Smooth muscle cell (in vitro differentiated cells): Measurements from ENCODE around the gene THAP9. TPM values are rescaled to one million over a fixed set of nuclear protein-coding genes. Genes with fewer than 3 reads are reported as not detected.

Source experiments
- DNase-seq: peaks from one replicate; lab custom pipeline; 2025; ENCODE audit not compliant: unreplicated experiment; lab: John Stamatoyannopoulos, UW
- H2AFZ ChIP-seq: fragments of 200-600 bp; sonication (generic); 2 replicates; pipeline ENCODE4 v1.6.0; 2016; ENCODE audit warnings: antibody characterized with exemption, low read depth, mild to moderate bottlenecking
- H3F3A ChIP-seq: fragments of 200-600 bp; sonication (generic); 2 replicates; pipeline ENCODE4 v1.6.0; 2017; ENCODE audit warnings: antibody characterized with exemption, low read depth
- H3K27ac ChIP-seq: fragments of 200-600 bp; sonication (generic); 2 replicates; pipeline ENCODE4 v1.5.1; 2016; ENCODE audit warnings: low read depth, mild to moderate bottlenecking
- H3K27me3 ChIP-seq: fragments of 200-600 bp; sonication (generic); 2 replicates; pipeline ENCODE4 v1.6.1; 2016; ENCODE audit warnings: low read depth, mild to moderate bottlenecking
- H3K36me3 ChIP-seq: fragments of 200-600 bp; sonication (generic); 2 replicates; pipeline ENCODE4 v1.5.1; 2016; ENCODE audit warnings: low read depth
- H3K4me1 ChIP-seq: fragments of 200-600 bp; sonication (generic); 2 replicates; pipeline ENCODE4 v1.5.1; 2016; ENCODE audit warnings: low read depth
- H3K4me2 ChIP-seq: fragments of 200-600 bp; sonication (generic); 2 replicates; pipeline ENCODE4 v1.6.0; 2016; ENCODE audit warnings: mild to moderate bottlenecking
- H3K4me3 ChIP-seq: fragments of 200-600 bp; sonication (generic); 2 replicates; pipeline ENCODE4 v1.5.1; 2016; ENCODE audit warnings: mild to moderate bottlenecking
- H3K79me2 ChIP-seq: fragments of 200-600 bp; sonication (generic); 2 replicates; pipeline ENCODE4 v1.6.0; 2016; ENCODE audit warnings: low read depth, mild to moderate bottlenecking
- H3K9ac ChIP-seq: fragments of 200-600 bp; sonication (generic); 2 replicates; pipeline ENCODE4 v1.6.0; 2016; ENCODE audit warnings: low read depth
- H3K9me3 ChIP-seq: fragments of 200-600 bp; sonication (generic); replicated peaks from 2 replicates; pipeline ENCODE4 v1.5.1; 2016; ENCODE audit warnings: low read depth
- H4K20me1 ChIP-seq: fragments of 200-600 bp; sonication (generic); 2 replicates; pipeline ENCODE4 v1.6.0; 2016; ENCODE audit warnings: low read depth
- CTCF ChIP-seq: fragments of 200-600 bp; sonication (generic); IDR thresholded peaks from 2 replicates; pipeline ENCODE4 v1.5.1; 2017; ENCODE audit warnings: borderline replicate concordance, mild to moderate bottlenecking, antibody characterized with exemption; ENCODE audit not compliant: insufficient read depth, poor library complexity, severe bottlenecking
- WGBS: methylation state at CpG from one replicate; pipeline ENCODE4 v1.1.7; 2016; ENCODE audit warnings: low lambda C conversion rate; 5-methylcytosine and 5-hydroxymethylcytosine counted together
- polyA plus RNA-seq: library from polyadenylated mRNA; unstranded; fragments of >200 nt; fragmentation: Nextera tagmentation; extraction: Ambion mirVana; gene quantifications from 2 replicates; pipeline ENCODE4 v1.2.1, GENCODE V29; 2016
- total RNA-seq: library from RNA; depleted of rRNA; stranded (reverse); fragments of >200 nt; gene quantifications from 2 replicates; pipeline ENCODE4 v1.2.3, GENCODE V29; 2014

Gene THAP9
- total and polyA plus RNA-seq, 2 experiments from 2014 or later, result 1.2 to 4.4 TPM

- peaks cover 12% of the 10 kb centered on the region for H3F3A ChIP-seq
- no peaks in the 10 kb centered on the region for H3K27me3 ChIP-seq
- H2AFZ ChIP-seq, result peak within 1 kb of the TSS; percentile 43
- no peak for TF ChIP-seq CTCF
- peak; percentile 86 for DNase-seq
- H3K4me1 ChIP-seq, result peaks cover 36% of the 10 kb centered on the region
- no peaks in the 10 kb centered on the region for H3K9me3 ChIP-seq
- H3K9ac ChIP-seq, result peak within 1 kb of the TSS; percentile 100
- H3K4me2 ChIP-seq, result peak within 1 kb of the TSS; percentile 96
- peak within 1 kb of the TSS; percentile 100 for H3K27ac ChIP-seq
- peak within 1 kb of the TSS; percentile 99 for H3K4me3 ChIP-seq
- peaks cover 14% of the 10 kb centered on the region for H3K36me3 ChIP-seq
- H4K20me1 ChIP-seq, result peaks cover 43% of the 10 kb centered on the region
- peaks cover 68% of the 10 kb centered on the region for H3K79me2 ChIP-seq
- WGBS, result under 1% methylated on average over 71 of the region's 71 CpGs
Measured at GRCh38 chr4:82890901-82891706, 9.4 kb upstream of the THAP9 start, which contains the start of gene SEC31A. Gene SEC31A (minus strand): TSS chr4:82891153. CDS start chr4:82881936, 9,217 bp downstream.

DNA sequence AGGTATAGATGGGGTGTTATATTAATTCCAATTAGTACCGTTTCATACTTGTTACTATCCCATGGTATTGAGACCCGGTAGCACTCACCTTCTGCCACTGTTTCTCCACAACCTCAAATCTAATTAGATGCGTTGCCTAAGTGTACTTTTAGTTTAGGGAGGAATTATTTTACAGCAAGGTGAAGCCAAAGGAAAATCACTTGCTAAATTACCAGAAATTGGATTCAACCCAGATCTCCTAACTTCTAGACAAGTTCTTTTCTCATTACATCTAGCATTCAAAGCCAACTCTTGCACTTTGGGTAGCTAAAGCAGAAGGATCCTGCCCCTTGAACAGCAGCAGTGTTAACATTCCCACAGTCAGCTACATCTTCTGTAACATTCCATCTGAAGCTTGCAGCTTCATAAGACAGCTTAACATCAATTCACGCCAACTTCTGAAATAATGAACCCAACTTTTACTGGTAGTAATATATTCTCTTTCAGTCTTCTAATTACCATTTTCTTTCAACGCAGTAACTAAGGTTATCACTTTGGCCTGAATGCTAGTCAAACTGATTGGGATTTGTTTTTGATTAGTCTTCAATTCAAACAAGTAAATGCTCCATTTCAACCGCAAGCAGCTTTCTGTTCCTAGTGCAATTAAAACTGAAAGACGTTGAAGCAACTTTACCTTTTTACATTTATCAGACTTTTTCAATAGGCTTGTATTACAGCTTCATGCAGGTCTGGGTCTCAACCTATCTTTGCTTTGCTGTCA is 8.6 kb upstream of the THAP9 start:
- DNase-seq, result no peak
- H3F3A ChIP-seq, result peaks cover 12% of the 10 kb centered on the region
- H3K9ac ChIP-seq, result peak overlapping the region; percentile 100
- H3K36me3 ChIP-seq, result peaks cover 14% of the 10 kb centered on the region
- H3K4me2 ChIP-seq, result peak overlapping the region; percentile 96
- peaks cover 68% of the 10 kb centered on the region for H3K79me2 ChIP-seq
- H3K9me3 ChIP-seq, result no peaks in the 10 kb centered on the region
- peak overlapping the region; percentile 100 for H3K27ac ChIP-seq
- no peak for TF ChIP-seq CTCF
- peaks cover 40% of the 10 kb centered on the region for H4K20me1 ChIP-seq
- peaks cover 32% of the 10 kb centered on the region for H3K4me1 ChIP-seq
- WGBS, result 32% methylated on average over 7 of the region's 7 CpGs
- H3K27me3 ChIP-seq, result no peaks in the 10 kb centered on the region
- H2AFZ ChIP-seq, result peak overlapping the region; percentile 43
- H3K4me3 ChIP-seq, result peak overlapping the region; percentile 99

GRCh38 chr4:82892467-82892802 is 8.1 kb upstream of the THAP9 start:
- H2AFZ ChIP-seq, result no peak overlapping the region
- H3F3A ChIP-seq, result peaks cover 12% of the 10 kb centered on the region
- H4K20me1 ChIP-seq, result peaks cover 40% of the 10 kb centered on the region
- H3K9ac ChIP-seq, result no peak overlapping the region
- 88% methylated on average over 1 of the region's 1 CpG for WGBS
- no peaks in the 10 kb centered on the region for H3K27me3 ChIP-seq
- no peak for DNase-seq
- no peak for TF ChIP-seq CTCF
- H3K79me2 ChIP-seq, result peaks cover 68% of the 10 kb centered on the region
- H3K36me3 ChIP-seq, result peaks cover 14% of the 10 kb centered on the region
- peaks cover 32% of the 10 kb centered on the region for H3K4me1 ChIP-seq
- H3K4me3 ChIP-seq, result peak overlapping the region; percentile 99
- H3K9me3 ChIP-seq, result no peaks in the 10 kb centered on the region
- H3K27ac ChIP-seq, result peak overlapping the region; percentile 100
- H3K4me2 ChIP-seq, result peak overlapping the region; percentile 96
